GM20000 (cell line): ENCODE results near the gene SLC9A5.

Source experiments
- DNase-seq: peaks from one replicate; pipeline ENCODE4 v3.0.0; 2012; ENCODE audit warnings: low spot score
- TF ChIP-seq, protein P1 (sequence below): IDR thresholded peaks from 2 replicates; pipeline ENCODE4 v1.5.1; 2012; ENCODE audit warnings: mild to moderate bottlenecking, control low read depth; ENCODE audit errors: extremely low read depth, missing control alignments

The SLC9A5 gene

DNA sequence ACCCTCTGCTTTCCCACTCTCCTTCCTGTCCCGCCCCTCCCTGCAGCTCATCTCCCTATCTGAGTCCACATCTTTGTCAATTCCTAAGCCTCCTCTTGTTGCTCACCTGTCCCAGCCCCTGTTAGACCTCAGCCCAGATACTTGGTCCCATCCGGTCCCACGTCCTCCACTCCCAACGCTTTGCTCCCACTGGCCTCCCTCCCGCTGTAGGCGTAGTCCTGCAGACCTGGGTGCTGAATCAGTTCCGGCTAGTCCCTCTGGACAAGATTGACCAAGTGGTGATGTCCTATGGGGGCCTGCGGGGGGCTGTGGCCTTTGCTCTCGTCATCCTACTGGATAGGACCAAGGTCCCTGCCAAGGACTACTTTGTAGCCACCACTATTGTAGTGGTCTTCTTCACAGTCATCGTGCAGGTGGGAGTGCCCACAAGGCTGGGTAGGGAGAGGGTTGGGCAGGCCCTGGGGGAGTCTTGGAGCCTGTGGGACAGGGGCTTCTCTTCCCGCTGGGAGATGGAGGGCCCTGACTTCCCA, 8.0 kb downstream of the SLC9A5 start:
- TF ChIP-seq, protein P1, sequence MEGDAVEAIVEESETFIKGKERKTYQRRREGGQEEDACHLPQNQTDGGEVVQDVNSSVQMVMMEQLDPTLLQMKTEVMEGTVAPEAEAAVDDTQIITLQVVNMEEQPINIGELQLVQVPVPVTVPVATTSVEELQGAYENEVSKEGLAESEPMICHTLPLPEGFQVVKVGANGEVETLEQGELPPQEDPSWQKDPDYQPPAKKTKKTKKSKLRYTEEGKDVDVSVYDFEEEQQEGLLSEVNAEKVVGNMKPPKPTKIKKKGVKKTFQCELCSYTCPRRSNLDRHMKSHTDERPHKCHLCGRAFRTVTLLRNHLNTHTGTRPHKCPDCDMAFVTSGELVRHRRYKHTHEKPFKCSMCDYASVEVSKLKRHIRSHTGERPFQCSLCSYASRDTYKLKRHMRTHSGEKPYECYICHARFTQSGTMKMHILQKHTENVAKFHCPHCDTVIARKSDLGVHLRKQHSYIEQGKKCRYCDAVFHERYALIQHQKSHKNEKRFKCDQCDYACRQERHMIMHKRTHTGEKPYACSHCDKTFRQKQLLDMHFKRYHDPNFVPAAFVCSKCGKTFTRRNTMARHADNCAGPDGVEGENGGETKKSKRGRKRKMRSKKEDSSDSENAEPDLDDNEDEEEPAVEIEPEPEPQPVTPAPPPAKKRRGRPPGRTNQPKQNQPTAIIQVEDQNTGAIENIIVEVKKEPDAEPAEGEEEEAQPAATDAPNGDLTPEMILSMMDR, result no peak
- DNase-seq, result no peak

DNA sequence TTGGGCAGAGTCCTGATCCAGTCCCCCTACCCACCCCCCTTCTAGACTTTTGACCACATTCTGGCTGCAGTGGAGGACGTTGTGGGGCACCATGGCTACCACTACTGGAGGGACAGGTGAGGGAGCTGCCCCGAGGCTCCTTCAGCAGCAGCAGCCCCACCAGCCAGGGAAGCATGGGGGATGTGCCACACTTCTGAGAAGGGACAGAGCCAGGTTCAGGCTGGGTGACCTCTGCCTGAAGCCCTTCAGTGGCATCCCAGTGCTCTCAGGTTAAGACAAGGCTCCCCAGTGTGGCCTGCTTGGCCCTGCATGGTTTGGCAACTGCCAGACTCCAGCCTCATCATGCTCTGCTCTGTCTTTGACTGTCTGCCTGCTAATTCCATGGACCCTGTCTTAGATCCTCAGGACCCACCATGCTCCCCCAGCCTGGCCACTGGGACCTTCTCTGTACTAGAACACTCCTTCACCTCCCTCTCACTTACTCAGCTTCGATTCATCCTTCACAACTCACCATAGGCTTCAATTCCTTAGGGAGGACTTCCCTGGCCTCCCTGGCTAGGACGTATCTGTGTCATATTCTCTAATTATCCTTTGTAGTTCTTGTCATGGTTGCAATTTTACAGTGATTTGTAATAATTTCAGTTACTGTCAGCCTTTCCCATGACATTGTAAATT, 8.8 kb downstream of the SLC9A5 start:
- TF ChIP-seq, protein P1, result no peak
- DNase-seq, result no peak

GRCh38 chr16:67258161-67258835, 9.5 kb downstream of the SLC9A5 start:
- no peak for DNase-seq
- TF ChIP-seq, protein P1, result no peak

GRCh38 chr16:67259705-67260104, 10.9 kb downstream of the SLC9A5 start:
- no peak for DNase-seq
- TF ChIP-seq, protein P1, result no peak

DNA sequence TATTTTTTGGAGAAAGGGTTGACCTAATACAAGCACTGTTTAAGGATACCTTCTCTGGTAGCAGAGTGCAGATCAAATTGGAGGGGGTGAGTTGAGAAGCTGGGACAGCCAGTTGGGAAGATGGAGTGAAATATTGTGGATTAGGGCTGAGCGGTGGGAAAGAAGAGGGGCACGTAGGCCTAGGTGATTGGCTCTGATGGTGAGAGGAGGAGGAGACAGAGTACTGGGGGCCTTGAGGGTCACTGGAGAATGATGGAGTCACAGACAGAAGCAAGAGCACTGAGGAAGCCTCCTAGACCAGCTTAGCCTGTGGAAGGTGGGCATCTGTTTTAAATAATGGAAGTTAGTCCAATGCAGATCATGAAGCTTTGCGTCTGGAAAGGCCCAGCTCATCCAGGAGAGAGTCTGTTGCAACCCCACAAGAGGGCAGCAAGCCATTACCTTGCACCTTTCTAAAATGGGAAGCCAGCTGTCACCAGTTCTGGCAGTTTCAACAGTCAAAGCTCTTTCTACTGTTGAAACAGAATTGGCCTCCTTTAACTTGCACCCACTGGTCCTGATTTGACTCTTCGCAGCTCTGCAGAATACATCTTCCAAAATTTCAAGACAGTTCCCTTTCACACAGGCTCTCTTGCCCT, 11.8 kb downstream of the SLC9A5 start:
- TF ChIP-seq, protein P1, result peak; percentile 53

DNA sequence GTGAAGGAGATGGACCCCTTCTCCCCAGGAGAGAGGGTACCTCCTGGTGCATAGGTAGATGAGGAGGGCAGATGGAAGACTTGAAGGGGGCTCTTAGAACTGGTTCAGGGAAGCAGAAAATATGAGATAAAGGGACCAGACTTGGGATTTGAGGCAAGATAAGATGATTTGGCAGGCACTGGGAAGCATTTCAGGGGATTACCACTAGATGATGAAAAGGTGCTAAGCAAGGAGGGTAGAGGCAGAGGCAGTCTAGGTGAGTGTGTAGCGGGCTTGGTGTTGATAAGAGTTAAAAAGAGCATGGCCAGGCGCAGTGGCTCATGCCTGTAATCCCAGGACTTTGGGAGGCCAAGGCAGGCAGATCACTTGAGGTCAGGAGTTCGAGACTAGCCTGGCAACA, 14.4 kb downstream of the SLC9A5 start:
- TF ChIP-seq, protein P1, result no peak
- DNase-seq, result no peak

More for the DNA sequence above, 11.8 kb downstream of the SLC9A5 start:
- DNase-seq, result peak; percentile 73

GRCh38 chr16:67264277-67264676, 15.5 kb downstream of the SLC9A5 start:
- TF ChIP-seq, protein P1, result no peak
- no peak for DNase-seq
